Muscle of back (tissue), 11 donors: ENCODE data around the gene SYF2. TPM values are rescaled to one million over a fixed set of nuclear protein-coding genes. Genes with fewer than 3 reads are reported as not detected.
"Not testable (repeated sequence)": the region's sequence is repeated elsewhere in the genome, so short reads cannot be mapped to it uniquely, and the experiment has no call there.

Experiments used
- DNase-seq, 3 donors: peaks; one replicate each; pipeline versions ENCODE4 v3.0.0 to v3.0.0-alpha.2; 2013
- polyA plus RNA-seq, 10 donors: library from polyadenylated mRNA; unstranded; fragments of 120-200 nt; gene quantifications; one replicate each; pipeline ENCODE4 v1.2.1, GENCODE V29; 2013; ENCODE audit not compliant: insufficient read length in 10 of 10

Gene SYF2
- polyA plus RNA-seq, 10 donors = 51.5 to 65.1 (median 54.3) TPM

- peak; percentile 99 for DNase-seq
These were observed 14.9 kb upstream of the SYF2 start, which contains the start of gene RSRP1 for GRCh38 chr1:25247024-25247828. Gene RSRP1 (minus strand): TSS chr1:25247454. CDS start chr1:25246963, 491 bp downstream.

- no peak for DNase-seq
These were observed 14.3 kb upstream of the SYF2 start for GRCh38 chr1:25246600-25247023.

GRCh38 chr1:25245809-25246599, 13.7 kb upstream of the SYF2 start:
- no peak for DNase-seq

- no peak for DNase-seq
These were observed 13.1 kb upstream of the SYF2 start for GRCh38 chr1:25245393-25245792.

- no peak for DNase-seq
These were observed 11.6 kb upstream of the SYF2 start for GRCh38 chr1:25243907-25244306.

- DNase-seq = peak; percentile 83 to 98 (median 96)
These were observed 7.6 kb upstream of the SYF2 start for GRCh38 chr1:25239681-25240541.

- no peak for DNase-seq
These were observed 5.7 kb upstream of the SYF2 start for GRCh38 chr1:25238046-25238445.

GRCh38 chr1:25236261-25236660, 4.0 kb upstream of the SYF2 start:
- DNase-seq = not testable (repeated sequence)

- not testable (repeated sequence) for DNase-seq
These were observed 3.1 kb upstream of the SYF2 start for GRCh38 chr1:25235411-25235810.

GRCh38 chr1:25232866-25233784, 823 bp upstream of the SYF2 start:
- peak; percentile 76 to 90 (median 82) for DNase-seq

- no peak for DNase-seq
These were observed 8.8 kb downstream of the SYF2 start for GRCh38 chr1:25223471-25223870.

- DNase-seq = no peak
These were observed 9.7 kb downstream of the SYF2 start for GRCh38 chr1:25222606-25223005.

- no peak for DNase-seq
These were observed 11.6 kb downstream of the SYF2 start for GRCh38 chr1:25220666-25221065.

- no peak for DNase-seq
These were observed 12.5 kb downstream of the SYF2 start for GRCh38 chr1:25219661-25220251.

- DNase-seq = peak in 1 of 3 donors; percentile 13
These were observed 14.6 kb downstream of the SYF2 start for GRCh38 chr1:25217598-25218232.

GRCh38 chr1:25217015-25217414, 15.3 kb downstream of the SYF2 start:
- no peak for DNase-seq

GRCh38 chr1:25216123-25216522, 16.2 kb downstream of the SYF2 start:
- DNase-seq = no peak

- DNase-seq = no peak
These were observed 19.6 kb downstream of the SYF2 start for GRCh38 chr1:25212725-25213124.

GRCh38 chr1:25210728-25211127, 21.6 kb downstream of the SYF2 start:
- no peak for DNase-seq

GRCh38 chr1:25209516-25209915, 22.8 kb downstream of the SYF2 start:
- DNase-seq = no peak
